SK-N-DZ (cell line): ENCODE measurements around the gene PALD1.
A peak's percentile ranks its signal among the peaks of the same experiment; 100 is the strongest.

ENCODE experiments used
- DNase-seq: peaks from one replicate; pipeline ENCODE4 v3.0.0-alpha.2; 2015; ENCODE audit warnings: low spot score

The PALD1 gene

GRCh38 chr10:70457759-70458305 is 20.7 kb upstream of the PALD1 start:
- DNase-seq = no peak

GRCh38 chr10:70458329-70459060 is 20.1 kb upstream of the PALD1 start:
- DNase-seq = no peak

- DNase-seq = no peak
Observed at GRCh38 chr10:70459061-70459773, 19.4 kb upstream of the PALD1 start.

GRCh38 chr10:70459774-70460490 is 18.6 kb upstream of the PALD1 start:
- DNase-seq = no peak

GRCh38 chr10:70461397-70462348 is 16.9 kb upstream of the PALD1 start:
- peak; percentile 65 for DNase-seq

GRCh38 chr10:70462349-70462984 is 16.1 kb upstream of the PALD1 start:
- no peak for DNase-seq

- DNase-seq = no peak
Observed at GRCh38 chr10:70465278-70465677, 13.3 kb upstream of the PALD1 start.

- DNase-seq = no peak
Observed at GRCh38 chr10:70465832-70466231, 12.7 kb upstream of the PALD1 start.

GRCh38 chr10:70466951-70467350 is 11.6 kb upstream of the PALD1 start:
- DNase-seq = no peak

- DNase-seq = no peak
Observed at GRCh38 chr10:70472799-70473454, 5.6 kb upstream of the PALD1 start.

GRCh38 chr10:70474780-70475179 is 3.8 kb upstream of the PALD1 start:
- DNase-seq = no peak

GRCh38 chr10:70475661-70476060 is 2.9 kb upstream of the PALD1 start:
- no peak for DNase-seq

- no peak for DNase-seq
Observed at GRCh38 chr10:70476249-70477035, 2.1 kb upstream of the PALD1 start.

GRCh38 chr10:70477661-70478162 is 855 bp upstream of the PALD1 start:
- DNase-seq = no peak

- DNase-seq = no peak
Observed at GRCh38 chr10:70479165-70479581, 606 bp downstream of the PALD1 start.

GRCh38 chr10:70479626-70480238 is 1.2 kb downstream of the PALD1 start:
- no peak for DNase-seq

- DNase-seq = no peak
Observed at GRCh38 chr10:70480239-70480861, 1.8 kb downstream of the PALD1 start.

GRCh38 chr10:70481105-70481504 is 2.5 kb downstream of the PALD1 start:
- DNase-seq = no peak
